Esophagus muscularis mucosa (tissue), 3 donors: ENCODE measurements around the gene ZNF311.

Source experiments
- CTCF ChIP-seq, 3 experiments: fragments of 200-600 bp in 2 of 3; fragments of 450-650 bp in 1 of 3; sonication (generic) in 2 of 3; IDR thresholded peaks; one replicate each; pipeline ENCODE4 v1.5.1; 2017 to 2019; ENCODE audit warnings: antibody characterized with exemption in 3 of 3, mild to moderate bottlenecking in 2 of 3, moderate library complexity in 1 of 3
- POLR2A ChIP-seq: fragments of 450-650 bp; IDR thresholded peaks from one replicate; pipeline ENCODE4 v1.6.1; 2017; ENCODE audit warnings: antibody characterized with exemption, moderate library complexity, mild to moderate bottlenecking, low read depth
- POLR2AphosphoS5 ChIP-seq, 2 donors: sonication (generic); formaldehyde crosslinking; IDR thresholded peaks; one replicate each; pipeline ENCODE4 v1.6.1; 2017; ENCODE audit warnings: antibody characterized with exemption in 2 of 2

- no peak for TF ChIP-seq CTCF (IDR thresholded peaks at IDR 0.05)
- TF ChIP-seq POLR2AphosphoS5 (IDR thresholded peaks at IDR 0.05), result no peak
- no peak for TF ChIP-seq POLR2A
Observed at GRCh38 chr6:28980137-28980851, 24.8 kb downstream of the ZNF311 start.
